WTC11 (cell line): Measurements from ENCODE around the gene ADAMTS12.

Source experiments
- CTCF ChIP-seq: fragments of 200-600 bp; IDR thresholded peaks from 2 replicates; pipeline ENCODE4 v1.8.0; 2022; ENCODE audit warnings: antibody characterized with exemption
- FOXK1 ChIP-seq: sonication (generic); formaldehyde crosslinking; IDR thresholded peaks from 2 replicates; pipeline ENCODE4 v1.8.0; 2022; ENCODE audit warnings: mild to moderate bottlenecking, moderate library complexity, missing genetic modification reagents
- GABPB1 ChIP-seq: sonication (generic); formaldehyde crosslinking; IDR thresholded peaks from 2 replicates; pipeline ENCODE4 v1.8.1; 2023; ENCODE audit warnings: mild to moderate bottlenecking, missing genetic modification reagents
- MXD4 ChIP-seq: fragments of 250-450 bp; sonication (Bioruptor Pico); IDR thresholded peaks from 2 replicates; pipeline ENCODE4 v1.8.0; 2021; ENCODE audit warnings: mild to moderate bottlenecking, moderate library complexity, borderline replicate concordance
- TF ChIP-seq, protein P1 (sequence below): sonication (generic); formaldehyde crosslinking; IDR thresholded peaks from 2 replicates; pipeline ENCODE4 v1.8.1; 2023; ENCODE audit warnings: mild to moderate bottlenecking, missing genetic modification reagents
- TF ChIP-seq, protein P2 (sequence below): sonication (generic); formaldehyde crosslinking; IDR thresholded peaks from 2 replicates; pipeline ENCODE4 v1.8.1; 2023; ENCODE audit warnings: mild to moderate bottlenecking, missing genetic modification reagents, moderate library complexity

- TF ChIP-seq CTCF (no peak), GABPB1 (CRISPR knock-in tag) (no peak), FOXK1 (CRISPR knock-in tag) (no peak), MXD4 (CRISPR knock-in tag) (no peak)
- TF ChIP-seq, protein P1, sequence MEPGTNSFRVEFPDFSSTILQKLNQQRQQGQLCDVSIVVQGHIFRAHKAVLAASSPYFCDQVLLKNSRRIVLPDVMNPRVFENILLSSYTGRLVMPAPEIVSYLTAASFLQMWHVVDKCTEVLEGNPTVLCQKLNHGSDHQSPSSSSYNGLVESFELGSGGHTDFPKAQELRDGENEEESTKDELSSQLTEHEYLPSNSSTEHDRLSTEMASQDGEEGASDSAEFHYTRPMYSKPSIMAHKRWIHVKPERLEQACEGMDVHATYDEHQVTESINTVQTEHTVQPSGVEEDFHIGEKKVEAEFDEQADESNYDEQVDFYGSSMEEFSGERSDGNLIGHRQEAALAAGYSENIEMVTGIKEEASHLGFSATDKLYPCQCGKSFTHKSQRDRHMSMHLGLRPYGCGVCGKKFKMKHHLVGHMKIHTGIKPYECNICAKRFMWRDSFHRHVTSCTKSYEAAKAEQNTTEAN (CRISPR knock-in tag), result no peak
- TF ChIP-seq, protein P2, sequence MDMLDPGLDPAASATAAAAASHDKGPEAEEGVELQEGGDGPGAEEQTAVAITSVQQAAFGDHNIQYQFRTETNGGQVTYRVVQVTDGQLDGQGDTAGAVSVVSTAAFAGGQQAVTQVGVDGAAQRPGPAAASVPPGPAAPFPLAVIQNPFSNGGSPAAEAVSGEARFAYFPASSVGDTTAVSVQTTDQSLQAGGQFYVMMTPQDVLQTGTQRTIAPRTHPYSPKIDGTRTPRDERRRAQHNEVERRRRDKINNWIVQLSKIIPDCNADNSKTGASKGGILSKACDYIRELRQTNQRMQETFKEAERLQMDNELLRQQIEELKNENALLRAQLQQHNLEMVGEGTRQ (CRISPR knock-in tag), result no peak
Measured at GRCh38 chr5:33755231-33755630, 136.6 kb downstream of the ADAMTS12 start.
